Kasumi-1 (cell line): ENCODE data around the gene JSRP1.

ENCODE experiments used
- DNase-seq, 2 experiments: peaks; one replicate each; lab custom pipeline; 2025; lab: John Stamatoyannopoulos, UW

JSRP1 gene

GRCh38 chr19:2246801-2247361 is 9.3 kb downstream of the JSRP1 start:
- DNase-seq: no peak

DNA sequence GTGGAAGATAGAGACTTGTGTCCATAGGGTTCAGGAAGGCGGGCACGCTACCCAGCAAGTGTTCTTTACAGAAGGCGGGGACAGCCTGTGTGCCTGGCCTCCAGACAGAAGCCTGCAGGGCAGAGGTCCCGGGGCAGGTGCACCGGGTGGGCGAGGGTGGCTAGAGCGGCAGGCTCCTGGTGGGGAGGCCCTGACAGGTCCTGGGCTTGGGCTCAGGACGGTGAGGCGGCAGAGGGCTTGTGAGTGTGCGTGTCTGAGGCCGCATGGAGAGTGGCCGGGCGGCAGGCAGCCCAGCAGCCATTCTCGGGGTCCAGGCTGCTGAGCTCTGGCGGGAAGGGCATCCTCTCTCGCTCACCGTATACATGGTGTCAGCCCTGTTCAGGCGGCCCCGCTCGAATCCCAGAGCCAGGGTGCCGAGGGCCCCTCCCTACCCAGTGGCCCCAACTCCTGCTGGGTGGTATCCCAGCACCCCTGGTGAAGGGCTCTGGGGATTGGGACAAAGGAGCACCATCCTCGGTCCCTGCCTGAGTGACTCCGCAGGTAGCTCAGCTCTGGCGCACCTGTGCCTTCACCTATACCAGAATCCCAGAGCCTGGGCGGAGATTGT is 10.1 kb downstream of the JSRP1 start:
- no peak for DNase-seq

DNA sequence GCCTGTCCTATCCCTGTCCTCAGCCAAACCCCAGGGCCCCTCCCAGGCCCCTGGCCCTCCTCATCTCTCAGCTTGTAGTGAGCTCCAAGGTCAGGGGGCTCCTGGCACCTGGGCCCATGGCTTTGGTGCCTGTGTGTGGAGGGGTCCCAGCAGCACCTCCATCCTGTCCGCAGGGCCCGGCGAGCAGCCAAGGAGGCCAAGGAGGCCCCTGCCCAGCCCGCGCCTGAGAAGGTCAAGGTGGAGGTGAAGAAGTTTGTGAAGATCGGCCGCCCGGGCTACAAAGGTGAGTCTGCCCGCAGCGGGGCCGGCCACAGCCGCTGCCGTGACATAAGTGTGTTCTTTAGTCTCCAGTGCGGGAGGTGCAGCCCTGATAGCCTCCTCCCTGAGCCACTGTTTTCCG is 10.9 kb downstream of the JSRP1 start:
- no peak for DNase-seq

DNA sequence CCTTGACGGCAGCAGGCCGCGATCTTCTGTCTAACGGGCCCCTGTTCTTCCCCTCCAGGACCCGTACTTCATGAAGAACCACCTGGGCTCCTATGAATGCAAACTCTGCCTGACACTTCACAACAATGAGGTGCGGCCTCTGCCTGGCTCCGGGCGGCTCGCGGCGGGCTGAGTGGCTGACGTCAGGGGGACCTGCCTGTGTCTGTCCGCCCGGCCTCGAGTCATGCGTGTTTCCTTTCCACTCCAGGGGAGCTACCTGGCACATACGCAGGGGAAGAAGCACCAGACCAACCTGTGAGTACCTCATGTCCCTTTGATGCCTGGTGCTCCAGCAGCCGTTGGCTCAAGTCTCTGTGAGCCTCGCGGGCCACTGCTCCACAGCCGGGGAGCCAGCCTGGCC is 11.7 kb downstream of the JSRP1 start:
- no peak for DNase-seq

GRCh38 chr19:2244125-2244411 is 12.1 kb downstream of the JSRP1 start:
- no peak for DNase-seq

GRCh38 chr19:2243274-2244124 is 12.7 kb downstream of the JSRP1 start:
- DNase-seq: no peak

GRCh38 chr19:2242816-2243215 is 13.4 kb downstream of the JSRP1 start:
- no peak for DNase-seq

DNA sequence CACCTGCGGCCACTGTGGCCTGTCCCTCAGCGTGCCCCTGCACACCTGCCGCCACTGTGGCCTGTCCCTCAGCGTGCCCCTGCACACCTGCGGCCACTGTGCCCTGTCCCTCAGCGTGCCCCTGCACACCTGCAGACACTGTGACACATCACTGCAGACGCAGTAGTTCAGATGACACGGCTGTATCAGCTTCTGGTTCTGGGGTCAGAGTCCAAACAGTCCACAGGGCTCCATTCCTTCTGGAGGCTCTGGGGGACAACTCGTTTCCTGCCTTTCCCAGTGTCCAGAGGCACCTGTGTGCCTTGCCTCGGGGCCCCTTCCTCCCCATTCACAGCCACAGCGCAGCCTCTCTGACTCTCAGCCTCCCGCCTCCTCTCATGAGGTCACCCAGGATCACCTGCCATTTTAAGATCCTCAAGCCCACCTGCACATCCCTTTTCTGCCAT is 14.1 kb downstream of the JSRP1 start:
- no peak for DNase-seq

GRCh38 chr19:2240881-2241760 is 15.1 kb downstream of the JSRP1 start:
- no peak for DNase-seq

DNA sequence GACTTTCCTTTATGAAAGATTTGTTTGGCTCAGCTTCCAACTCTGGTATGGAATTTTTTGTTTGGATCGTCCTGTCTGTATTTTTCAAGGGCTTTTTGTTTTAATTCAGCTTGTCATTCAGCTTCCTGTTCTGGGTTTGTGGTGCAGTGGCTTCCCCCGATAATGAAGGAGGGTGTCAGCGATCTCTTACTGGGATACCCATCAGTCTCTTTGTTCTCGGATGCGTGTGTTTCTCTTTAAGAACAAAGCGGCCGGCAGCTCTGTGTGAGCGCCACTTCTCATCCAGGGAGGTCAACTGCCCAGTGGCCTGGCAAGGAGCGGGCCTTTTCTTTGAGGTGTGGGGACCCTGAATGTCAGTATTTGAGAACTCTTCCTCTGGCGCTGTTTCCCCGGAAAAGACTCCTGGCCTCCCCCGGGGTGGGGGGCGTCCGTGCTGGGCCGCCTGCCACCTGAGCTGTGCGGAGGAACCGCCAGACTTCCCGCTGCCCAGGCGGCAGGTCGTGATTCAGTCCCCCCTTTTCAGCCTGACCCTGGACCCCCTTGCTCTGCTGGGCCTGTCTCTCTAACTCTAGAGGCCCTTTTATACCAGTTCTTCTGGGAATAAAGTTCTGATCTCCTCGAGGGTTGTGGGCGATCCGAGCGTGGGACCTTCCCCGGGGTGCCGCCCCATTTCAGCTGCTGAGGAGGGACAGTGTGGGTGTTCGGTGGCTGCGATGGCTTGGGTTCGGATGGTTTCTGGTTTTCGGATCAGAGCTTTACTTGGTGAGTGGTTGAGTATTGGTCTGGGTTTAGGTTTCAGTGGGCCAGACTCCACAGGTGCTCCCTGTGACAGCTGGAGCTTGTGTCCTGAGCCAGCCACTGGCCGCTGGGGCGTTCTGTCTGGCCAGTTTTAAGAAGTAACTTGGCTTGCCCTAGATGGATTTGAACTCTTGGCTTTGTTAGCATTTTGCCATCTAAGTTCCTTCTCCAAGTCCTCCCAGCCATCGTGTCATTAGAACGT is 16.1 kb downstream of the JSRP1 start:
- peak; percentile 73 to 80 for DNase-seq

DNA sequence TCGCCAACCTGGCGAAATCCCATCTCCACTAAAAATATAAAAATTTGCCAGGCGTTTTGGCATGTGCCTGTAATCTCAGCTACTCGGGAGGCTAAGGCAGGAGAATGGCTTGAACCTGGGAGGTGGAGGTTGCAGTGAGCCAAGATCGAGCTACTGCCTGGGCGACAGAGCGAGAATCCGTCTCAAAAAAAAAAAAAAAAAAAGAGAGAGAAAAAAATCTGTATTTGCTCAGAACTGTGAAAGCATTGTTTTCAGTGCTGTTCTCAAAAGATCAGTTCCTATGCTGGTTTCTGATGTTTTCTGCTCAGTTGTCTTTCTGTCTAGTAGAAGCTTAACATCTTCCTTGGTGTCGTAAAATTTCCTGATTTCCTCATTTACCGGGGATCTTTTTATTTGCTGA is 17.0 kb downstream of the JSRP1 start:
- DNase-seq: peak in 1 of 2 experiments; percentile 19

DNA sequence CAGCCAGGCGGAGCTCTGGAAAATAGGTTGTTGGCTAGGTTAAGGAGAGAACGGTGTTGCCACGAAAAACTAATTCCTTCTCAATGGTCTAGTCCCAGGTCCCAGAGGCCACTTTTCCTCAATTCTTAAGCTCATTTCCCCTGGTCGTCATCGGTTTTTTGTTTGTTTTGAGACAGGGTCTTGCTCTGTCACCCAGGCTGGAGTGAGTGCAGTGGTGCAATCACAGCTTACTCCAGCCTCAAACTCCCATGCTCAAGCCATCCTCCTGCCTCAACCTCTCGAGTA is 18.4 kb downstream of the JSRP1 start:
- no peak for DNase-seq

- DNase-seq: no peak
Observed at GRCh38 chr19:2237051-2237868, 19.0 kb downstream of the JSRP1 start.

DNA sequence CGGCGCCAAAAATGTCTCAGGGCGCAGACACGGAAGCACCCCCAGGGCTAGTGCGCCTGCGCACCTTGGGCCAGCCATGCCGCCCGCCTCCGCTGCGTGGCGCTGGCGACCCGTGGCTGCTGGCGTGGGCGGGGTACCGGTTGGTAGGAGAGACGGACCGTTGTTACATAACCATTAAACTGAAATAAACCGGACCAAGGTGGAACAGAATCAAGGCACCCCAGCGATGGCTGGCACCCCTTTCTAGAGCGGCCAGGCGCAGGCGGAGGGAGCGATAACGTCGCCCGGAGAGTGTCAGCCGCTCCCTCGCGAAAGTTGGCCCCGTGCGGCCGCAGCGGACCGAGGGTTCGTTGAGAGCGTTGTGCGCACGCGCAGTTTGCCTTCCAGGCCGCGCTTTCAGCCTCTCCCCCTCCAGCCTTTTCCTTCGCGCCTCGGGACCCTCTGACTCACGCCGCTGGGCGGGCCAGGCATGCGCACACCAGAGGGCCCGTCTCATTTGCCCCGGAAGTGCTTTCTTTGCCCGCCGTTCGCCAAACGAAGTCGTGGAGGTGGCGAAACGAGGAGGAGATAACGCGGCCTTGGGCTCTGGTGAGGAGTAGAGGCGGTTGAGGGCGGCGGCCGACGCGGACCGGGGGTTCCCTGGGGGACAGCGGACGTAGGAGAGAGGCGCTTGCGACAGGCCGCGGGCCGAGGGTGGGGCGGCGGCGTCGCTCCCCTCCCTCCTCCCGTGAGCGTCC is 19.7 kb downstream of the JSRP1 start, which contains the start of the genes PLEKHJ1 and SF3A2:
Gene PLEKHJ1, minus strand, starts transcription at position 16 of the 737 bp plus-strand sequence. CDS start 81 bp downstream, outside the sequence.
Gene SF3A2, plus strand, starts transcription at position 511 of the 737 bp plus-strand sequence. CDS start 6,595 bp downstream, outside the sequence.
- DNase-seq: peak; percentile 97

- no peak for DNase-seq
Observed at GRCh38 chr19:2236064-2236313, 20.2 kb downstream of the JSRP1 start.

GRCh38 chr19:2235381-2236063 is 20.7 kb downstream of the JSRP1 start:
- DNase-seq: peak in 1 of 2 experiments; percentile 11

- DNase-seq: no peak
Observed at GRCh38 chr19:2234996-2235380, 21.2 kb downstream of the JSRP1 start.

GRCh38 chr19:2233601-2234280 is 22.5 kb downstream of the JSRP1 start:
- DNase-seq: no peak
